Measurements from ENCODE around the gene DRD2. TPM values are rescaled to one million over a fixed set of nuclear protein-coding genes. Genes with fewer than 3 reads are reported as not detected.

Gene DRD2
- total RNA-seq, 1 donor from 2014 or later, result not detected

DNA sequence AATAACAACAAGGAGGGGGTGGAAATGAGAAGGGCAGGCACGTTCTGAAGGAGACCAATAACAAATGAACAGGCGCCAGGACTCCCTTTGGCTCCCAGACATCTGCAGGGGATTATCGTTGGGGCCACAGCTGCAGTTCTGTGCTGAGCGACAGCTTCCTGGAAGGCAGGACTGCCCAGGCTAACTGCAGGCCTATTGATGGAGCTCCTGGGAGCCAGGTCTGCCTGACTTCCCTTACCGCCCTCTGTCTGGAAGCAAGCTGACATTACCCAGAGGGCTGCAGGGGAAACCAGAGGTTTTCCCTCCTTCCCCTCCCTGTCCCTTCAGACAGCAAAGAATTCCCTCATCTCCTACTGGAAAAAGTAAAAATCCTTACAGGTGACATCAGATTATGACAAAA is 5.0 kb downstream of the DRD2 start:
- Histone ChIP-seq H3K27ac (ENCODE audit: low read depth, low read length) (no peak overlapping the region), H3K9ac (ENCODE audit: low read depth in 1 of 3, low read length in 3 of 3) (no peak overlapping the region), H3K36me3 (ENCODE audit: control insufficient read depth in 3 of 3, insufficient read depth in 3 of 3, low read length in 3 of 3) (no peaks in the 10 kb centered on the region), H3K4me1 (ENCODE audit: control insufficient read depth in 3 of 3, insufficient read depth in 3 of 3, low read length in 3 of 3) (no peaks in the 10 kb centered on the region), H3K9me3 (ENCODE audit: control insufficient read depth in 3 of 3, low read length in 3 of 3) (no peaks in the 10 kb centered on the region), H3K4me3 (ENCODE audit: low read length in 3 of 3) (no peak overlapping the region), H3K27me3 (ENCODE audit: control insufficient read depth in 3 of 3, insufficient read depth in 3 of 3, low read length in 3 of 3) (peaks cover 24 to 32% (median 27%) of the 10 kb centered on the region in 3 donors)

DNA sequence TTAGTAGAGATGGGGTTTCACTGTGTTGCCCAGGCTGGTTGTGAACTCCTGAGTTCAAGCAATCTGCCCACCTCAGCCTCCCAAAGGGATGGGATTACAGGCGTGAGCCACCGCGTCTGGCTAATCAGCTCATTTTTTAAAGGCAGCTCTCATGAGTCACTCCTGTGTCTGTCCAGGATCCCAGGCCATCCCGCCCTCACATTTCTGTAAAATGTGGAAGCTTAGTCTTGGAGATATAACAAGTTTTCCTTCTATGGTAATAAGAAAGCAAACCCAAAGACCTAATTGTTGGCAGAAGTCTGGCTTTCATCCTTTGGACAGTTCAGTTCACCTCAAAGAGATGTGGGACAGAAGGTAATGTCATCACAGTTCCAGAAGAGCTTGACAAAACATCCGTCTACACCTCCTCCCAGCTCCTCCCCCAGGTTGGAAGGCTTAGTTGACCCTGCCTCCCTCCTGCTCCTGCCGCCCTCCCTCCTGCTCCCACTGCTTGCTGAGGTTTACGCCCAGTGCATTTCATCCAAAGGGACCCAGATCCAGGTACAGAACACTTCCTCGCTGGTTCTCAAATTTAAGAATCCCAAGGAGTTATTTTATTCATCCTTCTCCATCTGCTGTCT is 6.4 kb downstream of the DRD2 start:
- H3K27me3 ChIP-seq (ENCODE audit: control insufficient read depth in 3 of 3, insufficient read depth in 3 of 3, low read length in 3 of 3), result peaks cover 13 to 21% (median 19%) of the 10 kb centered on the region in 3 donors
- H3K36me3 ChIP-seq (ENCODE audit: control insufficient read depth in 3 of 3, insufficient read depth in 3 of 3, low read length in 3 of 3), result no peaks in the 10 kb centered on the region
- H3K9ac ChIP-seq (ENCODE audit: low read depth in 1 of 3, low read length in 3 of 3), result no peak overlapping the region
- no peaks in the 10 kb centered on the region for H3K9me3 ChIP-seq (ENCODE audit: control insufficient read depth in 3 of 3, low read length in 3 of 3)
- no peaks in the 10 kb centered on the region for H3K4me1 ChIP-seq (ENCODE audit: control insufficient read depth in 3 of 3, insufficient read depth in 3 of 3, low read length in 3 of 3)
- H3K4me3 ChIP-seq (ENCODE audit: low read length in 3 of 3), result no peak overlapping the region
- no peak overlapping the region for H3K27ac ChIP-seq (ENCODE audit: low read depth, low read length)

DNA sequence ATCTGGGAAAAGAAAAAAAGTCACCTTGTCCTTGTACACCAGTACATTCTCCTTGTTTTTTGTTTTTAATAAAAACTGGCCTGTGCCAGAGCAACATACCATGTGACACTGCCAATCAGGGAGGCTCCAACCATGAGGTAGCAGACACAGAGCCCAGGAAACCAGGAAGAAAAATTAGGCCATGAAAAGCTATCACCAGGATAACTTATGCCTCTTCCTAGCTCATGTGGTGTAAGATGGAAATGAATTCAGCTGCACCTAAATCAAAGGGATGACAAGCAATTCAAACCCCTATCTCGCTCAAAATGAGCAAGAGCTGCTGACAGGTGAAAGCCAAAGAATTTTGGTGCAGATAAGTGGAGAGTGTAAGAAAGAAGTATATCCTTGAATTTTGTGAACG is 7.7 kb downstream of the DRD2 start:
- H3K9ac ChIP-seq (ENCODE audit: low read depth in 1 of 3, low read length in 3 of 3), result no peak overlapping the region
- H3K9me3 ChIP-seq (ENCODE audit: control insufficient read depth in 3 of 3, low read length in 3 of 3), result no peaks in the 10 kb centered on the region
- H3K4me3 ChIP-seq (ENCODE audit: low read length in 3 of 3), result no peak overlapping the region
- no peak overlapping the region for H3K27ac ChIP-seq (ENCODE audit: low read depth, low read length)
- H3K36me3 ChIP-seq (ENCODE audit: control insufficient read depth in 3 of 3, insufficient read depth in 3 of 3, low read length in 3 of 3), result no peaks in the 10 kb centered on the region
- H3K27me3 ChIP-seq (ENCODE audit: control insufficient read depth in 3 of 3, insufficient read depth in 3 of 3, low read length in 3 of 3), result peaks cover 7 to 15% (median 9%) of the 10 kb centered on the region in 3 donors
- H3K4me1 ChIP-seq (ENCODE audit: control insufficient read depth in 3 of 3, insufficient read depth in 3 of 3, low read length in 3 of 3), result no peaks in the 10 kb centered on the region

- Histone ChIP-seq H3K9me3 (ENCODE audit: control insufficient read depth in 3 of 3, low read length in 3 of 3) (no peaks in the 10 kb centered on the region), H3K36me3 (ENCODE audit: control insufficient read depth in 3 of 3, insufficient read depth in 3 of 3, low read length in 3 of 3) (no peaks in the 10 kb centered on the region), H3K9ac (ENCODE audit: low read depth in 1 of 3, low read length in 3 of 3) (no peak overlapping the region), H3K4me3 (ENCODE audit: low read length in 3 of 3) (no peak overlapping the region), H3K27me3 (ENCODE audit: control insufficient read depth in 3 of 3, insufficient read depth in 3 of 3, low read length in 3 of 3) (peaks cover 0 to 6% (median 5%) of the 10 kb centered on the region in 3 donors), H3K4me1 (ENCODE audit: control insufficient read depth in 3 of 3, insufficient read depth in 3 of 3, low read length in 3 of 3) (no peaks in the 10 kb centered on the region), H3K27ac (ENCODE audit: low read depth, low read length) (no peak overlapping the region)
Observed at GRCh38 chr11:113465786-113466185, 9.4 kb downstream of the DRD2 start.

DNA sequence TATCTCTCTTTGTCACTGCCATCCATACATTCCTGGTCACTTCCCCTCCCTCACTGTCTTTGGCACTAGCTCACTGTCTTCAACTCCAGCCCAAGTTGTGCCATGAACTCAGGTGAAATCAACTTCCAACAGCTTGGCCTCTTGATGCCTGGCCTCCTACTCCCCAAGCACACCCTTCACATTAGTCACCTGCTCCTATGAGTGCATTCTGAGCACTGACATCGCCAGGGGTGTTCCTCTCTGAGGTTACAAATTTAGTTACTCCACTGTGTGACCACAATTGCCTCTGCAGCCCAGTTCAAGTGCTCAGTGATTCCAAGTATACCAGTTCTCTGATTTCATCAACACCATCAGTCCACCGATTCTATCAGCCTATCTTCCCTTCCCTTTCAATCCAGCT is 10.8 kb downstream of the DRD2 start:
- no peak overlapping the region for H3K27ac ChIP-seq (ENCODE audit: low read depth, low read length)
- H3K4me3 ChIP-seq (ENCODE audit: low read length in 3 of 3), result no peak overlapping the region
- peaks cover 0 to 3% (median 0%) of the 10 kb centered on the region in 3 donors for H3K27me3 ChIP-seq (ENCODE audit: control insufficient read depth in 3 of 3, insufficient read depth in 3 of 3, low read length in 3 of 3)

GRCh38 chr11:113462830-113463229 is 12.4 kb downstream of the DRD2 start:
- H3K9me3 ChIP-seq (ENCODE audit: control insufficient read depth in 3 of 3, low read length in 3 of 3), result no peaks in the 10 kb centered on the region
- H3K27ac ChIP-seq (ENCODE audit: low read depth, low read length), result no peak overlapping the region
- no peaks in the 10 kb centered on the region for H3K4me1 ChIP-seq (ENCODE audit: control insufficient read depth in 3 of 3, insufficient read depth in 3 of 3, low read length in 3 of 3)
- H3K9ac ChIP-seq (ENCODE audit: low read depth in 1 of 3, low read length in 3 of 3), result no peak overlapping the region
- no peaks in the 10 kb centered on the region for H3K36me3 ChIP-seq (ENCODE audit: control insufficient read depth in 3 of 3, insufficient read depth in 3 of 3, low read length in 3 of 3)
- no peak overlapping the region for H3K4me3 ChIP-seq (ENCODE audit: low read length in 3 of 3)
- peaks cover 0 to 3% (median 0%) of the 10 kb centered on the region in 3 donors for H3K27me3 ChIP-seq (ENCODE audit: control insufficient read depth in 3 of 3, insufficient read depth in 3 of 3, low read length in 3 of 3)

More for the DNA sequence above, 10.8 kb downstream of the DRD2 start:
- Histone ChIP-seq H3K9me3 (ENCODE audit: control insufficient read depth in 3 of 3, low read length in 3 of 3) (no peaks in the 10 kb centered on the region), H3K9ac (ENCODE audit: low read depth in 1 of 3, low read length in 3 of 3) (no peak overlapping the region), H3K4me1 (ENCODE audit: control insufficient read depth in 3 of 3, insufficient read depth in 3 of 3, low read length in 3 of 3) (no peaks in the 10 kb centered on the region), H3K36me3 (ENCODE audit: control insufficient read depth in 3 of 3, insufficient read depth in 3 of 3, low read length in 3 of 3) (no peaks in the 10 kb centered on the region)

DNA sequence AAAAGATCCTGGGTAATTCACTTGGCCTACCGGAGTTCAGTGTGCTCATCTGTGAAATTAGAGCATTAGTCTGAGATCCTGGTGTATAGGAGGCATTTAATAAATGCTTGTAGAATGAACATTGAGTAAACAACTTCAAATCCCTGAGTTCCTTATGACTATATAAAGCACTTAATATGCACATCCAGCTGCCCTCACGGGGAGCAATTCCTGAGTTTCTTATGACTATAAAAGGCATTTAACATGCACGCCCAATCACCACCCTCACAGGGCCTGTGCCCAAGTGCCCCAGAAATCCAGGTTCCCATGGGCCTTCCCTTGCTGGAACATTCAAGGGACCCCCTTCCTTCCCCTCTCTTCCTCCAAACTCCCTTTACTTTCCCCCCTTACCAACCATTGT is 13.6 kb downstream of the DRD2 start:
- H3K9ac ChIP-seq (ENCODE audit: low read depth in 1 of 3, low read length in 3 of 3), result no peak overlapping the region
- H3K27me3 ChIP-seq (ENCODE audit: control insufficient read depth in 3 of 3, insufficient read depth in 3 of 3, low read length in 3 of 3), result peaks cover 0 to 3% (median 0%) of the 10 kb centered on the region in 3 donors
- no peak overlapping the region for H3K27ac ChIP-seq (ENCODE audit: low read depth, low read length)
- H3K9me3 ChIP-seq (ENCODE audit: control insufficient read depth in 3 of 3, low read length in 3 of 3), result no peaks in the 10 kb centered on the region
- no peaks in the 10 kb centered on the region for H3K4me1 ChIP-seq (ENCODE audit: control insufficient read depth in 3 of 3, insufficient read depth in 3 of 3, low read length in 3 of 3)
- no peak overlapping the region for H3K4me3 ChIP-seq (ENCODE audit: low read length in 3 of 3)
- no peaks in the 10 kb centered on the region for H3K36me3 ChIP-seq (ENCODE audit: control insufficient read depth in 3 of 3, insufficient read depth in 3 of 3, low read length in 3 of 3)

GRCh38 chr11:113460469-113460868 is 14.7 kb downstream of the DRD2 start:
- Histone ChIP-seq H3K27ac (ENCODE audit: low read depth, low read length) (no peak overlapping the region), H3K9ac (ENCODE audit: low read depth in 1 of 3, low read length in 3 of 3) (no peak overlapping the region), H3K36me3 (ENCODE audit: control insufficient read depth in 3 of 3, insufficient read depth in 3 of 3, low read length in 3 of 3) (no peaks in the 10 kb centered on the region), H3K27me3 (ENCODE audit: control insufficient read depth in 3 of 3, insufficient read depth in 3 of 3, low read length in 3 of 3) (peaks cover 0 to 3% (median 0%) of the 10 kb centered on the region in 3 donors), H3K4me3 (ENCODE audit: low read length in 3 of 3) (no peak overlapping the region), H3K4me1 (ENCODE audit: control insufficient read depth in 3 of 3, insufficient read depth in 3 of 3, low read length in 3 of 3) (no peaks in the 10 kb centered on the region), H3K9me3 (ENCODE audit: control insufficient read depth in 3 of 3, low read length in 3 of 3) (no peaks in the 10 kb centered on the region)

- Histone ChIP-seq H3K9ac (ENCODE audit: low read depth in 1 of 3, low read length in 3 of 3) (no peak overlapping the region), H3K9me3 (ENCODE audit: control insufficient read depth in 3 of 3, low read length in 3 of 3) (no peaks in the 10 kb centered on the region), H3K36me3 (ENCODE audit: control insufficient read depth in 3 of 3, insufficient read depth in 3 of 3, low read length in 3 of 3) (no peaks in the 10 kb centered on the region), H3K27ac (ENCODE audit: low read depth, low read length) (no peak overlapping the region), H3K4me3 (ENCODE audit: low read length in 3 of 3) (no peak overlapping the region), H3K27me3 (ENCODE audit: control insufficient read depth in 3 of 3, insufficient read depth in 3 of 3, low read length in 3 of 3) (peaks cover 0 to 3% (median 0%) of the 10 kb centered on the region in 3 donors), H3K4me1 (ENCODE audit: control insufficient read depth in 3 of 3, insufficient read depth in 3 of 3, low read length in 3 of 3) (no peaks in the 10 kb centered on the region)
Observed at GRCh38 chr11:113458189-113458588, 17.0 kb downstream of the DRD2 start.

DNA sequence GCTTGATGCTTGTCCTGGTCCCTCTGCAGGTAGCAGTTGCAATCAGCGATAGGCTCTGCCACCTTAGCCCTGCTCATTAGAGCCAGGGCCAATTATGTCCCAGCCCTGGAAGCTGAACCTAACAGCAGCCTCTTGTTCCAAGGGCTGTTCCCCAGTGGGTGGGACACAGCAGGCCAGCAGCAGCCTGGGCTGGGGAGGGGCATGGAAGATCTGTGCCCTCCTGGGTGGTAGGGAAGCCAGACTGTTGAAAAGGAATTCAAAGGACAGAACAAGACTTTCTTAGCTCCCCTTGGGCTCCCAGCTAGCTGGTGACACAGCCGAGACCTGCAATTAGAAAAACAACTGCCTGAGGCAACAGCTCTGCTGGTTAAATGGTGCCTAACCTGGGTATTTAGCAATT is 17.4 kb downstream of the DRD2 start:
- no peak overlapping the region for H3K4me3 ChIP-seq (ENCODE audit: low read length in 3 of 3)
- no peak overlapping the region for H3K27ac ChIP-seq (ENCODE audit: low read depth, low read length)
- H3K9ac ChIP-seq (ENCODE audit: low read depth in 1 of 3, low read length in 3 of 3), result no peak overlapping the region
- no peaks in the 10 kb centered on the region for H3K9me3 ChIP-seq (ENCODE audit: control insufficient read depth in 3 of 3, low read length in 3 of 3)
- H3K4me1 ChIP-seq (ENCODE audit: control insufficient read depth in 3 of 3, insufficient read depth in 3 of 3, low read length in 3 of 3), result no peaks in the 10 kb centered on the region
- H3K27me3 ChIP-seq (ENCODE audit: control insufficient read depth in 3 of 3, insufficient read depth in 3 of 3, low read length in 3 of 3), result peaks cover 0 to 3% (median 0%) of the 10 kb centered on the region in 3 donors
- no peaks in the 10 kb centered on the region for H3K36me3 ChIP-seq (ENCODE audit: control insufficient read depth in 3 of 3, insufficient read depth in 3 of 3, low read length in 3 of 3)

Measured in skeletal muscle tissue (tissue), 4 donors.